ENCODE measurements around the gene CDC6.

CDC6 gene, protein sequence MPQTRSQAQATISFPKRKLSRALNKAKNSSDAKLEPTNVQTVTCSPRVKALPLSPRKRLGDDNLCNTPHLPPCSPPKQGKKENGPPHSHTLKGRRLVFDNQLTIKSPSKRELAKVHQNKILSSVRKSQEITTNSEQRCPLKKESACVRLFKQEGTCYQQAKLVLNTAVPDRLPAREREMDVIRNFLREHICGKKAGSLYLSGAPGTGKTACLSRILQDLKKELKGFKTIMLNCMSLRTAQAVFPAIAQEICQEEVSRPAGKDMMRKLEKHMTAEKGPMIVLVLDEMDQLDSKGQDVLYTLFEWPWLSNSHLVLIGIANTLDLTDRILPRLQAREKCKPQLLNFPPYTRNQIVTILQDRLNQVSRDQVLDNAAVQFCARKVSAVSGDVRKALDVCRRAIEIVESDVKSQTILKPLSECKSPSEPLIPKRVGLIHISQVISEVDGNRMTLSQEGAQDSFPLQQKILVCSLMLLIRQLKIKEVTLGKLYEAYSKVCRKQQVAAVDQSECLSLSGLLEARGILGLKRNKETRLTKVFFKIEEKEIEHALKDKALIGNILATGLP

GRCh38 chr17:40287494-40288369 is at the start of gene CDC6:
CDC6 (plus strand) TSS chr17:40287879; CDS start chr17:40289421, 1,542 bp downstream.
- DNase-seq (ENCODE audit: low spot score): peak; percentile 100

DNA sequence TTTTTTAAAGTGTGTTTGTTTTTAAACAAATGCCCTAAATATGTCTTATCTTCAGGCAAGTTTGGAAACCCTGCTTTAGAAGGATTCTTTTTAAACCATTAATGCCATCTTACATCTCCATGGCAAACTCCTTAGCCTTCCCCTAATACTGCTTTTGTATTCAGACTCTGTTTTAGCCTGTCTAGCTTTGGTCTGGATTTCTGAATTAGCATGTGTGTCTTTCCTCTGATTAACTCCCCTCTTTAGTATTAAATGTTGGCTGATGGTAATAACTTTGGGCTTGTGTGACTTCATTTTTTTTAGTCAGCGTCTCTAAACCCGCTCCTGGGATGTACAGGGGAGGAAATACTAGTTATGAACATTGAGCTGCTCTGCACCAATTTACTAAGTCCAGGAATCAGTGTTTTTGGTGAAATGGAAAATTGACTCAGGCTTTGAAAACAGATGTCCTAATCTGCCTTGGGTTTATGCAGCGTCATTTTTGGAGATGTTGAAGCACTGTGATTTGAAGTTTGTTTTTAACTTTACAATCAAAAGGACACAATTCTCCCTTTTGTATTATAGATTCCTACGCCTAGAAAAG is 46.3 kb upstream of the CDC6 start:
- no peak for DNase-seq (ENCODE audit: low spot score)

DNA sequence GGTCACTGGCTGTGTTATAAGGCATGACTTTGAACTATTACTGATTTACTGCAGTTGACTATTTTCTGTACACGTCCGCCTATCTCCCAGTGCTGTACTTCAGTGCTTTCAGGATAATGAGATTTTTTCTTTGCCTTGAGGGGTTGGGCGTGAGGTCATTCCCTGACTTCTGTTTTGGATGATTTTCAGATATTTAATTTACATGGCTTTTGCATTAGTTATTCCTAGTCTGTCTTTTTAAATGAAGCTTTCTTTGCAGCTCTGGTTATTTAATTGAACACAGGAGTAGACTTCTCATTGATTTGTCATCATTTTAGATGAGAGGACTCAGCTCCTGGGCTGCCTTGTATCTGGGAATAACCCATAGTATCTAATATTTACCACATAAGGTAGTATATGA is 44.9 kb upstream of the CDC6 start:
- DNase-seq (ENCODE audit: low spot score): no peak

GRCh38 chr17:40243761-40244160 is 43.9 kb upstream of the CDC6 start:
- DNase-seq (ENCODE audit: low spot score): no peak

- DNase-seq (ENCODE audit: low spot score): no peak
Observed at GRCh38 chr17:40244255-40244654, 43.4 kb upstream of the CDC6 start.

- DNase-seq (ENCODE audit: low spot score): no peak
Observed at GRCh38 chr17:40247926-40248495, 39.7 kb upstream of the CDC6 start.

DNA sequence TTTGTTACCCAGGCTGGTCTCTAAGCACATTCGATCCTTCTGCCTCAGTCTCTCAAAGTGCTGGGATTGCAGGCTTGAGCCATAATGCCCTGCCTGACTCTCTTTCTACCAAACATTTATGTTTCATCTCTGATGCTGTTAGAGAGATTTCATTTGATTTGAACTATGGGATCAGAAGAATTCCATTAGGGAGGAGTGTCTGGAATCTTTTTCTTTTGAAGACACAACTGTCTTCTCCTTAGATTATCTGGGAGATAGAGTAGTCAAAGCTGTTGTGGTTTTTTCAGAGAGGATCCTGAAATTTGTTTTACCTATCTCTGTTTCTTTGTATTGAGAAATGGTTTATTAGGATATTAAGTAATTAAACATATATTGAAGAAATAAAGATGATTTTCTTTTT is 39.2 kb upstream of the CDC6 start:
- no peak for DNase-seq (ENCODE audit: low spot score)

DNA sequence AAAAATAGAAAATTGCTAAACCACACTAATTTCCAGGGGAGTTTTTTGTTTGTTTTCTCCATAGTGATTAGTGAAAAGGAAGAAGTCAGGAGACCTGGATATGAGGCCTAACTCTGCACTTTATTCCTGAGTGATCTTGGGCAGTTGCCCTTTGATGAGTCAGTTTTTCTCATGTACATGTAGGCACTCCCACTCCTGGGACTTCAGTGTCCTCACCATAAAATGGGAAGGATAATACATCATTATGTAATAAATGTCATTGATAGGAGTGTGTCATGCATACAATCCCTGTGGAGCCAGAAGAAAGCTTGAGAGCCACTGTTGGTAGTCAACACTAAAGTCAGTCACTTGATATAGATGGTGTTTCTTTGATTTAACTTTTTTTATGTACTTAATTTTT is 36.1 kb upstream of the CDC6 start:
- DNase-seq (ENCODE audit: low spot score): peak; percentile 61

DNA sequence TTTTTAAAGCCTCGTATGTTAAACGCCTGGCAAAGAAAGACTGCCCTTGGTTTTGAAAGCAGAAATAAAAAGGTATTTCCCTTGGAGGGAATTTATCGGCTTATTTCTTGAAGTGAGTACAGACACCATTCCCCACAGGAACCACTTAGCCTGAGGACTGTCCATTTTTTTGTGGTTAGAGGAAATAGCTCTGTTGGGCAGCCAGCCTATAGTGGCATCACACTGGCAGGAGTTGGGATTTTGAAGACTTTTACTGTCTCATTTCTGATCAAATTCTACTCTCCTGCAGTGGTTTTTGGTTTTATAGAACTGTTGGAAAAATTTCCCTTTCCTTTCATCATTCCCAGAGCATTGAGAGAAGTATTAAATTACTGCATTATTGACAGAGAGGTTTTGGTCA is 34.1 kb upstream of the CDC6 start:
- DNase-seq (ENCODE audit: low spot score): no peak

DNA sequence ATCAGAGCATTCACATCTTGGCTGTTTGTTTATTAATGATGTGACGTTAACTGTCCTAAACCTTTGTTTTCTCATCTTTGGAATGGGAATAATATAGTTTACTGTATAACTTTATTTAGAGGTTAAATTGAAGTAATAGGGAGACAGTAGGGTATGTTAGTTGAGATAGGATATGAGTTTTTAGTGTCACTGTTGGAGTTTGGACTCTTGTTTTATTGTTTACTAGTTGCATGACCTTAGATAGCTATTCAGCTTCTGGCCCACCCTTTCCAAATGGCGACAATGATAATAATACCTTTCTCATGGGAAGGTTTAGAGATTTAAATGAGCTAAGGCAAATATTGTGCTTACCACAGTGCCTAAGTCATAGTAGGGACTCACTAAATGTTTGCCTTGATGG is 28.2 kb upstream of the CDC6 start:
- no peak for DNase-seq (ENCODE audit: low spot score)

DNA sequence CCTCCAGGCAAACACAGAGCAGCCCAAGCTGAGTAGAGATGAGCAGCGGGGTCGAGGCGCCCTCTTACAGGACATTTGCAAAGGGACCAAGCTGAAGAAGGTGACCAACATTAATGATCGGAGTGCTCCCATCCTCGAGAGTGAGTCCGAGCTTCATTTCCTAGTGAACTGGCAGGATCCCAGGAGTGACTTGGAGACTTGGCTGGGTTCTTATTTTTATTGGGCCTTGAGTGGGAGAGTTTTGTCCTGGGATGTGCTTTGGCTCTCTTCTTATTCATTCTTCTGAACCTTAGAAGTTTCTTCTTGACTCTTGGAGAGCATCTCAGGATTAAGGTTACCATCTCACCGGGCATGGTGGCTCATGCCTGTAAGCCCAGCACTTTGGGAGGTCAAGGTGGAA is 27.2 kb upstream of the CDC6 start:
- DNase-seq (ENCODE audit: low spot score): no peak

- DNase-seq (ENCODE audit: low spot score): no peak
Observed at GRCh38 chr17:40264458-40265185, 23.1 kb upstream of the CDC6 start.

DNA sequence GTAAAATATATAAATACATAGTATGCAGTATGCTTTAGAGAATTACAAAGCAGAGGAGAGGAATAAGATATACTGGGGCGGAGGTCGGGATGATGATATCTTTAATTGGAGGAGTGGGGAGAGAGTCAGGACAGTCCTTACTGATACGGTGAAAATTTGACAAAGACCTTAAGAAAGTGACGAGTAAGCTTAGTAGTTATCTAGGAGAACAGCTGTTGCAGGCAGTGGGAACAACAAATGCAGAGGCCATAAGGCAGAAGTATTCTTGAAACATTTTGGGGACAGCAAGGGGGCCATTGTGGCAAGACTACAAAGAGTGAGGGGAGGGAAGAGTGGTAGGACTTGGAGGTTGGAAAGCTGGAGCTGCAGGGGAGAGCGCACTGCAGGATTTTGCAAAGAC is 22.3 kb upstream of the CDC6 start:
- DNase-seq (ENCODE audit: low spot score): no peak

DNA sequence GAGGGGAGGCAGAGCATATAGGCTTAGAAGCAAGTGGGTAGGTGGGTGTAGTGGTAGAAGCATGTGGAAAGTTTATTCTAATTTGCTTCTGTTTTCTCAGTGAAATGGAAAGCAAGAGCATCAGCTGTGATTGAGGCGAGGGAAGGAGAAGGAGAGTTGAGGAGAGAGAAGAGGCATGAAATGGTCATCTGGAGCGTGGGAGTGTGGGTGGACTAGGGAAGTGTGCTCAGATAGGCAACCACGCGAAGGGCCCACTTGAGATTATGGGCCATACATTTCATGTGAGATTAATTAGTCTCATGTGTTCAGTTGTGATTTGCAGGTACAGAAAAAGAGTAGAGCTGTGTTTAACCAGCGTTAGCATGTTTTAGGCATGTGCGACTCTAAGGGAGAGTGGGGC is 20.8 kb upstream of the CDC6 start:
- no peak for DNase-seq (ENCODE audit: low spot score)

GRCh38 chr17:40268141-40268712 is 19.5 kb upstream of the CDC6 start:
- DNase-seq (ENCODE audit: low spot score): no peak

DNA sequence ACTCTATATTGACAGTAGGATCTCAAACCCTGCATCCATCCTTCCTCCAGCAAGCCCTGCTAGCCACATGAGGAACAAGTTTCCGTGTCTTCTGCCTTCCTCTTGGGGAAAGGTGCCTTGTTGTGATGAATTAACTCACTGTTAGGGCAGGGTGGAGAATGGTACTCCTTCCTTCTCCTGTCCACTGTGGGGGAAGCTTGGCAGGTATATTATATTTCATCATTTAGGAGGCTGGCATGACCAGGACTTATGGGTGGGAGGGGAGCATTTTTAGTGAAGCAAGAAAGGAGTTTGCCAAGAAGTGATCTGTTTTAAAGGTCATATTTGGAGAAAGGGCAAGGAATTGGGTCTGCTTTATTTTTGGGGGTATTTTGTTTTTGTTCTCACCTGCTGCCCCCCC is 9.3 kb upstream of the CDC6 start:
- no peak for DNase-seq (ENCODE audit: low spot score)

- DNase-seq (ENCODE audit: low spot score): no peak
Observed at GRCh38 chr17:40279402-40279801, 8.3 kb upstream of the CDC6 start.

- DNase-seq (ENCODE audit: low spot score): no peak
Observed at GRCh38 chr17:40281663-40282062, 6.0 kb upstream of the CDC6 start.

- DNase-seq (ENCODE audit: low spot score): no peak
Observed at GRCh38 chr17:40283662-40284061, 4.0 kb upstream of the CDC6 start.

DNA sequence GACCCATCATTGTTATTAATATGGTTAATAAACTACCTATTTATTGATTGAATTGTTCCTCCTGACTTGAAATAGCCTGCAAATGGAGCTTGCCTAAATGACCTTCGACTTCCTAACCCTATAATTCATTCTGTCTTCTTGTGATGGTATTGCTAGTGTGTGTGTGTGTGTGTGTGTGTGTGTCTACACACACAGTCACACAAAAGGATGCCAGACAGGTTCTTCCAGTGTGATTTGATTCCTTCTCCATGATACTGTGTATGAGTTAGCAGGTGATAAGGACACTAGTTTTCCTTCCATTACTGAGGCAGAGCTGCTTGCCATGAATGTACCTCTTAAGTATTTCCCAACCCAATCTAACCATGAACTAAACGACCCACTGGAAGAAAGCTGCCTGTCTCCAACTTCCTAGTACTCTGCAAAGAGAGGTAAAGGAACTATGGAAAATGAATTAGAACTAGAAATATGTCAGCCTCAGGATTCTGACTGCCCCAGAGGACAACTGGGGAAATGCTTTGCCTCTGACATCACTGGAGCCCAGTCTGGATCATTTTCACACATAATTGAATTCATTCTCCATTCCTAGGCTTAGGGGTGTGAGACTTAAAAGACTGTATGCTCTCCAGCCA is 3.5 kb upstream of the CDC6 start:
- DNase-seq (ENCODE audit: low spot score): no peak

DNA sequence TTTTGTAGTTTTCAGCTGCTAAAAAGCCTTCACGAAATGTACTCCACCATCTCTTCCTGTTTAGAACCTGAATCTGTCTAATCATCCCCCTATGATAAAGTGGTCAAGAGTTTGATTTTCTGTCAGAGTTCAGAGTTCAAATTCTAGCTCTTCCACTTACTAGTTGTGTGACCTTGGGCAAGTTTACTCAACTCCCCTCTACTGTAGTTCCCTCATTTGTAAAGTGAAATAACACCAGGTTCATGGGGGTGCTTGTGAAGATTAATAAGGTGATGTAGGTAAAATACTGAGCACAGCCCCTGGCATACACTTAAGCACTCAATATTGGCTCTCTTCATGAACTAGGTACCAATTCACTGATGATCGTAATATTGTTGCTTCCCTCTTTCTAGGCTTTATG is 1.2 kb upstream of the CDC6 start:
- no peak for DNase-seq (ENCODE audit: low spot score)

Measured in kidney capillary endothelial cell (primary cell).